GM12878 (cell line): Measurements from ENCODE around the gene PDSS2. TPM values are rescaled to one million over a fixed set of nuclear protein-coding genes. Genes with fewer than 3 reads are reported as not detected.

Source experiments
- ATAC-seq: fragments of 200-7000 bp; cut with Tn5 transposase; 3 replicates; pipeline ENCODE4 v1.9.1; 2020; ENCODE audit warnings: mild to moderate bottlenecking, moderate library complexity
- BruUV-seq: library from RNA; stranded (reverse); fragments of 400-500 nt; replicated peaks from 2 replicates; lab custom pipeline; 2021; lab: Mats Ljungman, UMichigan
- CTCF ChIA-PET: fragments of 300-600 bp; sonication (Branson Sonifier 250); formaldehyde crosslinking; extraction: SDS; loops from one replicate; lab custom pipeline; 2021; ENCODE audit warnings: inconsistent platforms; lab: Yijun Ruan, JAX
- POLR2A ChIA-PET: fragments of 350-600 bp; formaldehyde crosslinking; extraction: SDS; loops from one replicate; lab custom pipeline; 2021; ENCODE audit warnings: inconsistent platforms; lab: Charles Lee
- RAD21 ChIA-PET: fragments of 300-600 bp; sonication (Branson Sonifier 250); formaldehyde crosslinking; loops from one replicate; lab custom pipeline; 2023; ENCODE audit warnings: antibody characterized with exemption; ENCODE audit not compliant: unreplicated experiment; lab: Charles Lee
- SMC1A ChIA-PET: fragments of 300-600 bp; sonication (Branson Sonifier 250); formaldehyde crosslinking; loops from one replicate; lab custom pipeline; 2023; ENCODE audit not compliant: unreplicated experiment, uncharacterized antibody; lab: Charles Lee
- DNase-seq: peaks from one replicate; pipeline ENCODE4 v3.0.0-alpha.2; 2011; ENCODE audit warnings: low read depth, low spot score
- FAIRE-seq: peaks from 3 replicates; lab custom pipeline; 2011; peaks lifted over from hg19 to GRCh38; lab: Jason Lieb, UNC
- H2AFZ ChIP-seq: 2 replicates; pipeline ENCODE4 v1.6.0; 2011; ENCODE audit warnings: low read depth, low read length, control low read depth; ENCODE audit not compliant: control insufficient read depth
- H3K27ac ChIP-seq: 2 replicates; pipeline ENCODE4 v1.5.1; 2011; ENCODE audit warnings: control low read depth; ENCODE audit not compliant: control insufficient read depth, insufficient read depth
- H3K27me3 ChIP-seq, 2 experiments: replicated peaks in 1 of 2; 2 replicates each; pipeline versions ENCODE4 v1.6.0 to v1.6.1; 2011; ENCODE audit warnings: low read length in 1 of 2; ENCODE audit not compliant: control insufficient read depth in 2 of 2, insufficient read depth in 2 of 2
- H3K36me3 ChIP-seq, 2 experiments: 2 replicates each; pipeline ENCODE4 v1.5.1; 2011; ENCODE audit warnings: low read length in 1 of 2; ENCODE audit not compliant: control insufficient read depth in 2 of 2, insufficient read depth in 2 of 2
- H3K4me1 ChIP-seq: 2 replicates; pipeline ENCODE4 v1.6.1; 2011; ENCODE audit warnings: mild to moderate bottlenecking, low read length, moderate library complexity, mixed read lengths; ENCODE audit not compliant: control insufficient read depth, insufficient read depth
- H3K4me2 ChIP-seq: 2 replicates; pipeline ENCODE4 v1.6.0; 2011; ENCODE audit warnings: control low read depth; ENCODE audit not compliant: control insufficient read depth, insufficient read depth
- H3K4me3 ChIP-seq: fragments of 200-600 bp; sonication (generic); 2 replicates; pipeline ENCODE4 v1.5.1; 2016
- H3K79me2 ChIP-seq: 2 replicates; pipeline ENCODE4 v1.6.0; 2011; ENCODE audit warnings: low read length; ENCODE audit not compliant: control insufficient read depth, insufficient read depth
- H3K9ac ChIP-seq: 2 replicates; pipeline ENCODE4 v1.8.0; 2011; ENCODE audit warnings: low read length, control low read depth, mixed read lengths; ENCODE audit not compliant: control insufficient read depth, insufficient read depth
- H3K9me3 ChIP-seq: replicated peaks from 3 replicates; pipeline ENCODE4 v1.5.1; 2011; ENCODE audit warnings: mild to moderate bottlenecking, low read length; ENCODE audit not compliant: control insufficient read depth, insufficient read depth
- H4K20me1 ChIP-seq: 2 replicates; pipeline ENCODE4 v1.6.0; 2011; ENCODE audit not compliant: control insufficient read depth, insufficient read depth
- CEBPZ ChIP-seq: fragments of 150-350 bp; IDR thresholded peaks from 2 replicates; pipeline ENCODE4 v1.6.1; 2016; ENCODE audit warnings: low read depth, low read length
- ESRRA ChIP-seq: IDR thresholded peaks from 2 replicates; pipeline ENCODE4 v1.6.1; 2012; ENCODE audit warnings: mild to moderate bottlenecking, low read length, improper control_type of control experiment
- KAT2A ChIP-seq: conservative IDR thresholded peaks from 2 replicates; pipeline ENCODE4 v1.6.1; 2011; ENCODE audit warnings: low read depth, low read length; ENCODE audit not compliant: control insufficient read depth
- SMARCA5 ChIP-seq: fragments of 450-650 bp; IDR thresholded peaks from 2 replicates; pipeline ENCODE4 v1.6.1; 2017; ENCODE audit warnings: mild to moderate bottlenecking
- SP1 ChIP-seq: IDR thresholded peaks from one replicate; pipeline ENCODE4 v1.6.1; 2011; ENCODE audit warnings: low read depth, low read length
- ZNF384 ChIP-seq: IDR thresholded peaks from 2 replicates; pipeline ENCODE4 v1.6.1; 2012; ENCODE audit warnings: low read depth, mild to moderate bottlenecking, low read length, improper control_type of control experiment, borderline replicate concordance
- WGBS: methylation state at CpG from one replicate; pipeline ENCODE4 v1.1.6; 2016; ENCODE audit warnings: low lambda C conversion rate; ENCODE audit not compliant: insufficient replicate concordance, insufficient coverage; ENCODE audit errors: missing lambda C conversion rate; 5-methylcytosine and 5-hydroxymethylcytosine counted together
- in situ Hi-C: fragments of 300-500 bp; cut with MboI; formaldehyde crosslinking; loops from 9 replicates; pipeline ENCODE4 v1.14.3; 2018; ENCODE audit warnings: mixed read lengths
- intact Hi-C: fragments of 100-400 bp; cut with micrococcal nuclease; formaldehyde crosslinking; loops from one replicate; pipeline ENCODE4 v1.14.2; 2022; ENCODE audit not compliant: unreplicated experiment
- polyA plus RNA-seq, 11 experiments: library from polyadenylated mRNA; depleted of rRNA in 4 of 11; unstranded in 6 of 11; stranded (reverse) in 5 of 11; fragments of >200 nt; fragmentation: Nextera tagmentation in 4 of 11; fragmentation: Illumina TruSeq in 1 of 11; extraction: Ambion mirVana in 4 of 11; extraction: Trizol in 1 of 11; gene quantifications; 1 replicate in 1 of 11; 2 replicates in 10 of 11; pipeline versions ENCODE4 v1.2.1 to v1.2.3, GENCODE V29; 2011 to 2016; ENCODE audit warnings: inconsistent platforms in 2 of 11, missing spikeins in 2 of 11, low read depth in 1 of 11
- total RNA-seq, 4 experiments: library from RNA; depleted of rRNA in 3 of 4; stranded (reverse); fragments of >200 nt in 3 of 4; fragmentation: Illumina TruSeq in 1 of 4; extraction: Trizol in 1 of 4; gene quantifications; 2 replicates each; pipeline versions ENCODE4 v1.2.1 to v1.2.3, GENCODE V29; 2013 to 2021
- TF ChIP-seq, protein P1 (sequence below): fragments of 450-650 bp; IDR thresholded peaks from 2 replicates; pipeline ENCODE4 v1.6.1; 2016; ENCODE audit warnings: mild to moderate bottlenecking

Gene PDSS2
- total and polyA plus RNA-seq, 10 of the 15 experiments (the other 5 are each of a cell fraction or from before 2014, with no cell fraction given): 7.7 to 15.5 (median 9.6) TPM

GRCh38 chr6:107344383-107344782 lies 115.0 kb downstream of the PDSS2 start:
- ChIA-PET CTCF (no interaction called here), SMC1A (no interaction called here), RAD21 (no interaction called here)
- ATAC-seq (no peak), FAIRE-seq (no peak), DNase-seq (no peak)
- intact Hi-C loops: no loop called here
- Histone ChIP-seq H3K27me3 (no peaks in the 10 kb centered on the region), H4K20me1 (no peaks in the 10 kb centered on the region), H3K9ac (no peak overlapping the region), H3K4me3 (no peak overlapping the region), H3K9me3 (no peaks in the 10 kb centered on the region), H3K4me2 (no peak overlapping the region)
- 56% methylated on average over 2 of the region's 2 CpGs for WGBS
- BruUV-seq: no TSS peak
- TF ChIP-seq, protein P1, sequence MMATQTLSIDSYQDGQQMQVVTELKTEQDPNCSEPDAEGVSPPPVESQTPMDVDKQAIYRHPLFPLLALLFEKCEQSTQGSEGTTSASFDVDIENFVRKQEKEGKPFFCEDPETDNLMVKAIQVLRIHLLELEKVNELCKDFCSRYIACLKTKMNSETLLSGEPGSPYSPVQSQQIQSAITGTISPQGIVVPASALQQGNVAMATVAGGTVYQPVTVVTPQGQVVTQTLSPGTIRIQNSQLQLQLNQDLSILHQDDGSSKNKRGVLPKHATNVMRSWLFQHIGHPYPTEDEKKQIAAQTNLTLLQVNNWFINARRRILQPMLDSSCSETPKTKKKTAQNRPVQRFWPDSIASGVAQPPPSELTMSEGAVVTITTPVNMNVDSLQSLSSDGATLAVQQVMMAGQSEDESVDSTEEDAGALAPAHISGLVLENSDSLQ: no peak
- TF ChIP-seq KAT2A (no peak), ESRRA (no peak), SMARCA5 (no peak), CEBPZ (no peak), SP1 (no peak), ZNF384 (no peak)
- TF ChIP-seq, all 136 proteins: peak for 0
- no peaks in the 10 kb centered on the region for H3K79me2 ChIP-seq
- POLR2A ChIA-PET: no interaction called here
- in situ Hi-C loops: no loop called here
- H3K36me3 ChIP-seq: no peaks in the 10 kb centered on the region
- H3K4me1 ChIP-seq: no peaks in the 10 kb centered on the region
- H3K27ac ChIP-seq: no peak overlapping the region
- no peak overlapping the region for H2AFZ ChIP-seq
